GM18508 (cell line): ENCODE measurements around the gene PACRG.

Experiments used
- ATAC-seq: cut with Tn5 transposase; IDR thresholded peaks from one replicate; pipeline ENCODE4 v1.9.1; 2021; ENCODE audit warnings: moderate number of reproducible peaks; ENCODE audit not compliant: insufficient read depth, unreplicated experiment

Gene PACRG

DNA sequence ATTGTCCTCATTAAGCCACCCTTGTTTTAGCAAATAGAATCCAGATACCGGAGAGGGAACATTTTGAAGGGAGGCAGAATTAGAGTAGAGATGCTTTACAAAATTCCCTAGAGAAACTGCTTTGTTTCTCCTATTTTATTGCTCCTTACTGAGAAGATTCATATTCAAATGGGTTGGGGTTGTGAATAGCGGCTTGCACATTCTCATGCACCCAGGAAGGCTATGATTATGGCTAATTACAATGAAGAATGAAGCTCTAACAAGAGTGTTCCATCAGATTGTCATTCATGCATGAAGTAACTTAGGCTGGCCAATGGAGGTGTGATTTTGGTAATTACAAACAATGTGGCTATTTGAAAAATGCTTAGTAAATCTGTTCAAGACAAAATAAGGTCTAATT is 129.6 kb downstream of the PACRG start:
- no peak for ATAC-seq

- ATAC-seq: no peak
Measured at GRCh38 chr6:162862462-162862861, 134.7 kb downstream of the PACRG start.

DNA sequence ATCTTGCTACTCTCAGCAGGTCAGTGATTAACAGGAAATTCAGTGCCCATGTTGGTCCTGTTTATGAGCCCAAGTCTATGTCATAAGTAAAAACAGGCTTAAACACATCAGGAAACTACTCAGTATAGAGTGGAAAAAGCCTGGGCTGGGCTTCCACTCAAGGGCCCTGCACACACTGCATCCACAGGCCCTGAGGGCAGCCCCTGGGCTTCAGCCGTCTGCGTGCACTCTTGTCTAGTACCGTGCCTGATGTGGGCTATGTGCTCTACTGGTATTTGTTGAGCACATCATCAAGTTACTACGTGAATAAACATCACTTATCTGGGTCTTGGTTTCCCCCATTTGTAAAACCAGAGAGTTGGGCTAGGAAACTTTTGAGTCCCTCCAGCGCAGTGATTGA is 135.2 kb downstream of the PACRG start:
- ATAC-seq: no peak

GRCh38 chr6:162863821-162864220 is 136.0 kb downstream of the PACRG start:
- ATAC-seq: no peak

GRCh38 chr6:162864911-162865310 is 137.1 kb downstream of the PACRG start:
- ATAC-seq: no peak

DNA sequence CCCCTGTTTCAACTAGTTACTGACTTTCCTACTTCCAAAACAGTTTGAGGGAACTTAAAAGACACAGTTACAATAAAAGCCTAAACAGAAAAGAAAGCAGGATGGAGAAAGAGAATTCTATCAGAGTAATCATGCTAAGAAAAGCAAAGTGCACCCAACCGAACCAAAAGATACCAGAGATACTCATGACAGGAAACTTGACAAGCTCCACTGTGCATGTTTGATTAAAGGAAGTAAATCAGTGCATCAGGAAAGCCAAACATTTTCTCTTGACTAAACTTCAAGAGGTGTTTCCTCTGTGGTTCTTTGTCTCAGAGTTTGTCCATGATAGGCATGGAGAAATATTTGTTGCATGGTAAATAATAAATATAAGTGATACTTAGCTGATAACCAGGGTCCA is 138.9 kb downstream of the PACRG start:
- no peak for ATAC-seq

- ATAC-seq: no peak
Measured at GRCh38 chr6:162868397-162868796, 140.6 kb downstream of the PACRG start.

DNA sequence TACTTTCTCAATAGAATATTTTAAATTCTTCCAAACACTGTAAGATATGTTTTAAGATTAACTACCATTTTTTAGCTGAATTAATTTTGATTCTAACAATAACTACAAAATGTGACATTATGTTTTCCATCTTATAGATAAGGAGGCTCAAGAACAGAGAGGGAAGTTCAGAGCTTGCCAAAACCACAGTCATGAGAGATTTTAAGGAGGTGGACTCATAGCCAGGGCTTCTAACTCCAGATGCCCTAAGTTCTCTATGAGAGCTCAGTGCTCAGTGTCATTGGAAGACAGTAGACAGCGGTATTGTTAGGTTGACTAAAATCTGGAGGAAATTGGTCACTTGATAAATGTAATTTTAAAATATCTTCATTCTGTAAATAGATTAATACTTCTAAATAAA is 144.2 kb downstream of the PACRG start:
- ATAC-seq: no peak

- no peak for ATAC-seq
Measured at GRCh38 chr6:162873537-162873936, 145.8 kb downstream of the PACRG start.

DNA sequence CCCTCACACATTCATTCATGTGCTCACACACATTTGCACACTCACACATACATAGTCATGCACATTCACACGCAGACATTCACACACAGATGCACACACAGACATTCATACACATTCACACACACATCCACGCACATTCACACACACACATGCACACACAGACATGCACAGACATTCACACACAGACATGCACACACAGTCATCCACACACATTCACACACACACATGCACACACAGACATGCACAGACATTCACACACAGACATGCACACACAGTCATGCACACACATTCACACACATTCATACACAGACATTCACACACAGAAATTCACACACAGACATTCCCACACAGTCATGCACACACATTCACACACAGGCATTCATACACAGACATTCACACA is 147.3 kb downstream of the PACRG start:
- no peak for ATAC-seq

DNA sequence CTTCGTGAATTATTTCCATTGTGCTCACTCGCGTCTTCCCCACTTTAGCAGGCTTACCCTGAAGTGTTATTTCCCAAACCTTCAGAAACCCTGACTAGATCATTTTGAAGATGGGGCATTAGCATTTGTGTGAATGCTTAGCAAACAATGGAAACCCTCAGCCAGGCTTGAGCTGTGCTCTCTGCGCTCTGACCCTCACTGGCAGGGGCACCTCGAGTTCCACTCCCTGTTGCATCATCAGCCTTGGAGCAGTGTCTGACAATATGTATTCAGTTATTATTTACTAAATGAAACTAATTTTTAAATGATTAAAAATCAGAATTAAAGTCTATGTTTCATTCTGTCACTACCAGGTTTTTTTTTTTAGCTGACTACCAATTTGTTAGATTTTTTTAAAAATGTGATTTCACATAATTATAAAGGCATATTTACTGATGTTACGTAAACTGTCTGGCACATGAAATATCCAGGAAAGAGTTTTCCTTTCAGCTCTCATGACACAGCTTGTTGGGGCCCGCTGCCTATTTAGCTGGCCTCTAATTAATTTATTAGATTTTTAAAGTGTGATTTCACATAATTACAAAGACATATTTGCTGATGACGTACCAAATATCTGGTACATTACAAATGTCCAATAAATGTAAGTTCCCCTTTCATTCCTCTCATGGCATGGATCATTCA is 155.2 kb downstream of the PACRG start:
- no peak for ATAC-seq

GRCh38 chr6:162887981-162888689 is 160.4 kb downstream of the PACRG start:
- no peak for ATAC-seq

GRCh38 chr6:162889303-162889702 is 161.5 kb downstream of the PACRG start:
- no peak for ATAC-seq

- ATAC-seq: no peak
Measured at GRCh38 chr6:162898011-162898410, 170.2 kb downstream of the PACRG start.

DNA sequence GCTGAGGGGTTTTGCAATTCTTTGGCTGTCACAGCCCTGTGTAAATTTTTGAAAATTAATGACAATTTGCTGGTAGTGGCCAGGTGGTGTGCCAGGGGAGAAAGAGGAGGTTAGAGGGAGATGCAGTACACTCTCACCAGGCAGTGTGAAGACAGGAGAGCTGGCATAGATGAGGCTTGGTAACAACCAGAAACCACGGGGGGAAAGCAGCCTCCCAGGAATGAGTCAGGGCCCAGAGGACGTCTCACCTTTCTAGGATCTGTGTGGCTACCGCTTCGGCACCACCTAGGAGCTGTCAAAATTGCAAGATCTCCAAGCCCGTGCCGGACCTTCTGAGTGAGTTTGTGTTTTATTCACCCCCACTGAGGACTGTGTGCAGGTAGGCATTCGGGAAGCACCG is 171.4 kb downstream of the PACRG start:
- ATAC-seq: no peak

- no peak for ATAC-seq
Measured at GRCh38 chr6:162900503-162900902, 172.7 kb downstream of the PACRG start.

GRCh38 chr6:162904069-162904663 is 176.4 kb downstream of the PACRG start:
- ATAC-seq: no peak

DNA sequence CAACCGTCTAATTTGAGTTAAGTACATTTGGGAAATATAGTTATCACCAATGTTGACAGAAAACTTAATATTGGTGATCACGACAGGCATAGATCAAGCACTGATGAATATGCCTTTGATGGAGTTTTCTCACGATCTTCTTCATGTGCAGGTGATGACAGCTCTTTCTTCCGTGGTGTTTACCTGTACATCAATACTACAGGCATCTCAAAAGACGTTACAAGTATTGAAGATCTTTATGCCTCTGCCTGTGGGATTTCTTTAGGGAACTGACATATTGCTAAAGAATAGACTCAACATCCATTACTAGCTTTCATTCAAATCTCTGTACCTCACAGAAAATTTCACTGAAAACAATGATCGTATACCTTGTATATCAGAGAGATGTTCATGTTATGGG is 178.7 kb downstream of the PACRG start:
- ATAC-seq: no peak

DNA sequence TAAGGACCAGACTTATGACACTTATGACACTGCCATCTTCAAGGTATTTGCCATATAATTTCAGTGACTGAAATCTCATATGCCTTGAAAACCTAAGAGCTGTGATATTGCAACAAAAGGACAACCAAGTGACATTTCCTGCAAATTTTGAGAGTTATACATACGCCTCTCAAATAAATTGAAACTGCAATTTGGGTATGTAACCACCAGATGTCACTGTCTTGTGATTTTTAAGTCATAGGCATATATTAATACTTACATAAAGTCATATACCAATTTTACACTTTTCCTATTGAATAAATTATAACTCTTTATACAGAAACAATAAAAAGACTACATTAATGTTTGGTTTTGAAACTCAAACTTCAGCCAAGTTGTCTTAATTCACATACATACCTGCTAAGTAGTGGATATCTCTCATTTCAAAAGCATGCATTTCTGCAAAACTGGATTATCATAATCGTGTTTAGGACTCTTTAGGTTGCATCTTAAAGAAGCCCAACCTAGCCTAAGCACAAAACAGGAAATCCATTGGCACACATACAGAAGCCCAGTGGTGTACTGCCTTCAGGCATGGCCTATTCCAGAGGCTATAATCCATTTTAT is 180.2 kb downstream of the PACRG start:
- ATAC-seq: no peak

DNA sequence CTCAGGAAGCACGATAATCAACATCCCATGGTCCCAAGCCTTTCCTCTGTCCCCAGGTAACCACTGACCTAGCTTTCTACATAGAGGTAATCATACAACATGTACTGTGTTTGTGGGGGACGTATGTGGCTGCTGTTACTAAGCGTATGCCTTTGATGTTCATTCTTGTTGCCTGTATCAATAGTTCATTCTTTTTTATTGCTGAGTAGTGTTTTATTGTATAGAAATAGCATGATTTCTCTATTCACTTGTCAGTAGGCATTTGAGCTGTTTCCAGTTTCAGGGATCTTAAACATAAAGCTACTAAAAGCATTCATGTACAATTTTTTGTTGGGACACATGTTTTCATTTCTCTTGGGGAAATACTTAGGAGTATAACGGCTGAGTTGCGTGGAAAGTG is 185.4 kb downstream of the PACRG start:
- no peak for ATAC-seq

DNA sequence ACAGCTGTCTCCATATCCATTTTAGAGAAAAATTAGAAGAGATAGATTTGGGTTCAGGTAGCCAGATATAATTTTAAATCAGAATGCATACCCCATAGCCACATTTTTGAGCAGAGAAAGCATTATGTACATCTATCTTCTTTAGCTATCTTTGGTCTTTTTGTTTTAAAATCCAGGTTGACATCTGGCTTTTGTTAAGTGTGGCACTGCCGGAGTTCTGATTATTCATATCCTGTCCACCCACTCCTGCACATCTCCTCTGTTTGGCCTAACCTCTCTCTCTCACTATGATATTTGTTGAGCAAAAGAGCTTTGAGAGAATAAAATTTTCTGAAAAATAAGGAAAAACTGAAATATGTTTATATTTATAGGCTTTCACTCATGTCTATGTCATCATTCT is 189.7 kb downstream of the PACRG start:
- ATAC-seq: no peak
